Bronchial epithelial cell (primary cell): ENCODE results near the gene KDM6A. TPM values are rescaled to one million over a fixed set of nuclear protein-coding genes. Genes with fewer than 3 reads are reported as not detected.

Experiments used
- total RNA-seq: library from RNA; depleted of rRNA; stranded (reverse); fragments of >200 nt; gene quantifications from 2 replicates; pipeline ENCODE4 v1.2.1, GENCODE V29; 2014

The KDM6A gene
- total RNA-seq, 1 donor from 2014 or later = 11.1 TPM

Other genes starting within 250 kb of the KDM6A start
- not detected in 2 replicates for gene DUSP21, start 29.2 kb upstream of the KDM6A start, total RNA-seq